OCI-LY7 (cell line): ENCODE data around the gene LRP10. TPM values are rescaled to one million over a fixed set of nuclear protein-coding genes. Genes with fewer than 3 reads are reported as not detected.

Source experiments
- BruUV-seq: library from RNA; stranded (reverse); fragments of 400-500 nt; replicated peaks from 2 replicates; lab custom pipeline; 2021; lab: Mats Ljungman, UMichigan
- CTCF ChIA-PET: fragments of 300-600 bp; sonication (Branson Sonifier 250); formaldehyde crosslinking; loops from one replicate; lab custom pipeline; 2022; ENCODE audit warnings: antibody characterized with exemption; ENCODE audit not compliant: unreplicated experiment; lab: Charles Lee
- POLR2A ChIA-PET: fragments of 300-600 bp; sonication (Branson Sonifier 250); formaldehyde crosslinking; loops from one replicate; lab custom pipeline; 2022; ENCODE audit warnings: antibody characterized with exemption; lab: Charles Lee
- DNase-seq: peaks from one replicate; pipeline ENCODE4 v3.0.0-alpha.2; 2015; ENCODE audit warnings: low spot score
- H2AFZ ChIP-seq: fragments of 200-600 bp; sonication (generic), shearing (Covaris generic); 2 replicates; pipeline ENCODE4 v1.6.1; 2014; ENCODE audit warnings: mild to moderate bottlenecking, antibody characterized with exemption, low read length, moderate library complexity
- H3K27ac ChIP-seq: fragments of 200-600 bp; sonication (generic); 2 replicates; pipeline ENCODE4 v1.5.1; 2014; ENCODE audit warnings: mixed run types, low read depth, mild to moderate bottlenecking, moderate library complexity, low read length, inconsistent platforms; ENCODE audit not compliant: poor library complexity, severe bottlenecking
- H3K36me3 ChIP-seq: fragments of 200-600 bp; sonication (generic); 2 replicates; pipeline ENCODE4 v1.6.1; 2014; ENCODE audit warnings: mild to moderate bottlenecking, antibody characterized with exemption, low read length, moderate library complexity, mixed read lengths; ENCODE audit not compliant: insufficient read depth
- H3K4me1 ChIP-seq: fragments of 200-600 bp; sonication (generic); 2 replicates; pipeline ENCODE4 v1.5.1; 2014; ENCODE audit warnings: mild to moderate bottlenecking, low read length; ENCODE audit not compliant: insufficient read depth, poor library complexity, severe bottlenecking
- H3K4me2 ChIP-seq: fragments of 200-600 bp; sonication (generic); 2 replicates; pipeline ENCODE4 v1.6.1; 2014; ENCODE audit warnings: mild to moderate bottlenecking, low read length
- H3K4me3 ChIP-seq: fragments of 200-600 bp; sonication (generic); 2 replicates; pipeline ENCODE4 v1.5.1; 2014; ENCODE audit warnings: mild to moderate bottlenecking, low read depth, low read length; ENCODE audit not compliant: poor library complexity, severe bottlenecking
- H3K79me2 ChIP-seq: fragments of 200-600 bp; sonication (generic); 2 replicates; pipeline ENCODE4 v1.6.1; 2016; ENCODE audit warnings: low read depth, mild to moderate bottlenecking, low read length, moderate library complexity, mixed read lengths; ENCODE audit not compliant: insufficient read depth
- H3K9me2 ChIP-seq: fragments of 200-600 bp; sonication (generic); 2 replicates; pipeline ENCODE4 v1.6.1; 2016; ENCODE audit warnings: mild to moderate bottlenecking, low read length, mixed read lengths; ENCODE audit not compliant: insufficient read depth
- H3K9me3 ChIP-seq: fragments of 200-600 bp; sonication (generic); 2 replicates; pipeline ENCODE4 v1.6.1; 2014; ENCODE audit warnings: mild to moderate bottlenecking, mixed run types, low read length, mixed read lengths
- H4K20me1 ChIP-seq: fragments of 200-600 bp; sonication (generic); 2 replicates; pipeline ENCODE4 v1.6.1; 2014; ENCODE audit warnings: mild to moderate bottlenecking, antibody characterized with exemption, low read length, moderate library complexity, mixed read lengths; ENCODE audit not compliant: insufficient read depth
- EZH2phosphoT487 ChIP-seq: fragments of 200-600 bp; sonication (generic); IDR thresholded peaks from 2 replicates; pipeline ENCODE4 v1.6.1; 2018; ENCODE audit warnings: low read depth, borderline replicate concordance, mild to moderate bottlenecking, mixed run types, antibody characterized with exemption, low read length, moderate library complexity, mixed read lengths
- intact Hi-C: fragments of 100-400 bp; cut with micrococcal nuclease; formaldehyde crosslinking; loops from one replicate; pipeline ENCODE4 v1.10.0; 2022; ENCODE audit not compliant: unreplicated experiment
- total RNA-seq, 2 experiments: library from RNA; depleted of rRNA in 1 of 2; stranded (reverse); fragments of >200 nt in 1 of 2; shearing (Covaris generic) in 1 of 2; gene quantifications; 2 replicates each; pipeline ENCODE4 v1.2.3, GENCODE V29; 2014 to 2022
- TF ChIP-seq, protein P1 (sequence below): fragments of 200-600 bp; sonication (generic); conservative IDR thresholded peaks from 2 replicates; pipeline ENCODE4 v1.5.1; 2014; ENCODE audit warnings: mild to moderate bottlenecking, antibody characterized with exemption, low read length, moderate library complexity, mixed read lengths

Gene LRP10
- total RNA-seq, 2 experiments from 2014 or later = 25.5 to 55.1 TPM

DNA sequence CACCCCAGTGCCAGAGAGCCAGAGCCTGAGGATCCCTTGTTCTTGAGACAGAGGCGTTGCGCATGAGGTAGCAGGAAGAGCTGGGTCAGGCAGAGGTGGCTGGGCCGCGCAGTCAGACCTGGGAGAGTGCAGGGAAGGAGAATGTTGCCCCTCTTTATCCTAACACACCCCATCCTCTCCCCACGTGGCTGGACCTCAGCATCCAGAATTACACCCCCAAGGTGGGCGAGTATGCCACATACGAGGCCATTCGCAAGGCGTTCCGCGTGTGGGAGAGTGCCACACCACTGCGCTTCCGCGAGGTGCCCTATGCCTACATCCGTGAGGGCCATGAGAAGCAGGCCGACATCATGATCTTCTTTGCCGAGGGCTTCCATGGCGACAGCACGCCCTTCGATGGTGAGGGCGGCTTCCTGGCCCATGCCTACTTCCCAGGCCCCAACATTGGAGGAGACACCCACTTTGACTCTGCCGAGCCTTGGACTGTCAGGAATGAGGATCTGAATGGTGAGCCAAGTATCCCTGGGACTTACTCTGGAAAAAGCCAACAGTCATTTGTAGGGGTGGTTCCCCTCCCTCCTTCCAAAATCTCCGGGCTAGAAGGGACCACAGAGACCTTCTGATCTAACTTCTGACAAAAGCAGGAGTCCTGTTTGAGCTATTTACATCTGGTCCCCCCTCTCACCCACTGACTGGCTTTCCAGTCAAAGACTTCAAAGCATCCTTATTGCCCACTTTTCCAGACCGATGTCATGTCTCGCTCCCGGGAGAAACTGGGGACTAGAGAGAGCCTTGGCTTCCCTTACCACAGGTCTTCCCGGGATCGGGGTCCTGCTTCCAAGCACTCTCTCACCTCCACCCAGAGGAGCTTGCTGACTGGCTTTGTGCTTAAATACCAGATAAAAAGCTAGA, 29.1 kb upstream of the LRP10 start:
- H3K4me2 ChIP-seq = no peak overlapping the region
- H3K27ac ChIP-seq = no peak overlapping the region
- DNase-seq = no peak
- ChIA-PET POLR2A (no interaction called here), CTCF (interaction anchor here (0.7 kb wide), 1 partner anchor 19 kb away, joined by 3 read pairs; no protein-coding TSS in a partner anchor)
- BruUV-seq = no TSS peak
- H3K4me1 ChIP-seq = no peaks in the 10 kb centered on the region
- no peaks in the 10 kb centered on the region for H3K9me2 ChIP-seq
- no peaks in the 10 kb centered on the region for H3K36me3 ChIP-seq
- H2AFZ ChIP-seq = no peak overlapping the region
- intact Hi-C loops = no loop called here
- no peaks in the 10 kb centered on the region for H4K20me1 ChIP-seq
- TF ChIP-seq, protein P1, sequence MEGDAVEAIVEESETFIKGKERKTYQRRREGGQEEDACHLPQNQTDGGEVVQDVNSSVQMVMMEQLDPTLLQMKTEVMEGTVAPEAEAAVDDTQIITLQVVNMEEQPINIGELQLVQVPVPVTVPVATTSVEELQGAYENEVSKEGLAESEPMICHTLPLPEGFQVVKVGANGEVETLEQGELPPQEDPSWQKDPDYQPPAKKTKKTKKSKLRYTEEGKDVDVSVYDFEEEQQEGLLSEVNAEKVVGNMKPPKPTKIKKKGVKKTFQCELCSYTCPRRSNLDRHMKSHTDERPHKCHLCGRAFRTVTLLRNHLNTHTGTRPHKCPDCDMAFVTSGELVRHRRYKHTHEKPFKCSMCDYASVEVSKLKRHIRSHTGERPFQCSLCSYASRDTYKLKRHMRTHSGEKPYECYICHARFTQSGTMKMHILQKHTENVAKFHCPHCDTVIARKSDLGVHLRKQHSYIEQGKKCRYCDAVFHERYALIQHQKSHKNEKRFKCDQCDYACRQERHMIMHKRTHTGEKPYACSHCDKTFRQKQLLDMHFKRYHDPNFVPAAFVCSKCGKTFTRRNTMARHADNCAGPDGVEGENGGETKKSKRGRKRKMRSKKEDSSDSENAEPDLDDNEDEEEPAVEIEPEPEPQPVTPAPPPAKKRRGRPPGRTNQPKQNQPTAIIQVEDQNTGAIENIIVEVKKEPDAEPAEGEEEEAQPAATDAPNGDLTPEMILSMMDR = no peak
- TF ChIP-seq EZH2phosphoT487 = no peak
- no peaks in the 10 kb centered on the region for H3K79me2 ChIP-seq
- H3K4me3 ChIP-seq = no peak overlapping the region
- H3K9me3 ChIP-seq = no peaks in the 10 kb centered on the region

DNA sequence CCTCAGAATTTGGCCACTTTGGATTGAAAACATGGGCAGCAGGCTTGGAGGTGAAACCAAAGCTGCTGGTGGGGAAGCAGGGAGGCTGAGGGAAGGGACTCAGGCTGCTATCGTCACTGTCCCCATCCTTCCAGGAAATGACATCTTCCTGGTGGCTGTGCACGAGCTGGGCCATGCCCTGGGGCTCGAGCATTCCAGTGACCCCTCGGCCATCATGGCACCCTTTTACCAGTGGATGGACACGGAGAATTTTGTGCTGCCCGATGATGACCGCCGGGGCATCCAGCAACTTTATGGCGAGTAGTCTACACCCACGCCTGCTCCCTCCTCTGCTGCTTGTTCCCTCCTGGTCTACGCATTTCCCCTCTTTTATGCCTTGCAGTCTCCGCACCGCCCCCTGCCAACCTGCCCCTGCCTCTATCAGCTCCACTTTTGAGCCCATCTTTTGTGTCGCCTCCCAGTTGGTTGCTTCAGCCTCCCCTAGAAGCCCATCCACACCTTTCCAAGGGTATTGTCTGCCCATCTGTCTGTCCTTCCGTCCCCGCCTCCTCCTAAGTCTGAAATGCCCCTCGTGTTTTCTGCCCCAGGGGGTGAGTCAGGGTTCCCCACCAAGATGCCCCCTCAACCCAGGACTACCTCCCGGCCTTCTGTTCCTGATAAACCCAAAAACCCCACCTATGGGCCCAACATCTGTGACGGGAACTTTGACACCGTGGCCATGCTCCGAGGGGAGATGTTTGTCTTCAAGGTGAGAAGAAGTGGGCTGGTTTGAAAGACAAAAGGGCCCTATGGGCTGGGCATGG, 28.2 kb upstream of the LRP10 start:
- H3K36me3 ChIP-seq = no peaks in the 10 kb centered on the region
- H3K4me2 ChIP-seq = no peak overlapping the region
- no peaks in the 10 kb centered on the region for H4K20me1 ChIP-seq
- ChIA-PET CTCF (interaction anchor here (0.7 kb wide), 1 partner anchor 20 kb away, joined by 3 read pairs; no protein-coding TSS in a partner anchor), POLR2A (no interaction called here)
- no peaks in the 10 kb centered on the region for H3K79me2 ChIP-seq
- H3K9me3 ChIP-seq = no peaks in the 10 kb centered on the region
- no peak for TF ChIP-seq EZH2phosphoT487
- TF ChIP-seq, protein P1 = no peak
- H3K9me2 ChIP-seq = no peaks in the 10 kb centered on the region
- H3K4me1 ChIP-seq = peaks cover 6% of the 10 kb centered on the region
- no peak overlapping the region for H2AFZ ChIP-seq
- no peak overlapping the region for H3K27ac ChIP-seq
- BruUV-seq = no TSS peak
- no peak overlapping the region for H3K4me3 ChIP-seq
- DNase-seq = no peak
- intact Hi-C loops = no loop called here
